K562 (cell line): ENCODE data around the gene RERE. TPM values are rescaled to one million over a fixed set of nuclear protein-coding genes. Genes with fewer than 3 reads are reported as not detected.

ENCODE experiments used
- BMI1 ChIP-seq: fragments of 150-350 bp; IDR thresholded peaks from 2 replicates; pipeline ENCODE4 v1.6.1; 2014; ENCODE audit warnings: low read length
- CBFA2T3 ChIP-seq: fragments of 450-650 bp; IDR thresholded peaks from 2 replicates; pipeline ENCODE4 v1.6.1; 2017
- FIP1L1 ChIP-seq: fragments of 200-400 bp; formaldehyde crosslinking; IDR thresholded peaks from 2 replicates; pipeline ENCODE4 v1.6.1; 2018; ENCODE audit warnings: mild to moderate bottlenecking, low read depth, low read length; ENCODE audit not compliant: poor library complexity, severe bottlenecking
- FOS ChIP-seq: IDR thresholded peaks from 3 replicates; pipeline ENCODE4 v1.6.1; 2011; ENCODE audit not compliant: insufficient read length; ENCODE audit errors: extremely low read depth
- GABPB1 ChIP-seq: sonication (generic); formaldehyde crosslinking; IDR thresholded peaks from 2 replicates; pipeline ENCODE4 v1.8.0; 2022; ENCODE audit warnings: mild to moderate bottlenecking, missing genetic modification reagents
- GTF2A2 ChIP-seq: IDR thresholded peaks from 2 replicates; pipeline ENCODE4 v1.6.1; 2016; ENCODE audit warnings: mild to moderate bottlenecking, missing genetic modification characterization, missing compliant biosample characterization
- HLTF ChIP-seq: fragments of 450-650 bp; IDR thresholded peaks from 2 replicates; pipeline ENCODE4 v1.6.1; 2016
- HNRNPL ChIP-seq: fragments of 200-400 bp; formaldehyde crosslinking; IDR thresholded peaks from 2 replicates; pipeline ENCODE4 v1.6.1; 2017; ENCODE audit warnings: low read depth, mild to moderate bottlenecking, low read length
- LARP7 ChIP-seq: fragments of 450-650 bp; IDR thresholded peaks from 2 replicates; pipeline ENCODE4 v1.6.1; 2016
- MECOM ChIP-seq: fragments of 250-450 bp; sonication (Bioruptor Pico); IDR thresholded peaks from 2 replicates; pipeline ENCODE4 v1.8.0; 2022; ENCODE audit warnings: inconsistent platforms
- MEF2A ChIP-seq: IDR thresholded peaks from 2 replicates; pipeline ENCODE4 v1.6.1; 2011; ENCODE audit warnings: low read depth, mild to moderate bottlenecking, low read length, moderate library complexity; ENCODE audit not compliant: control insufficient read depth
- MTF1 ChIP-seq: fragments of 250-450 bp; sonication (Bioruptor Pico); IDR thresholded peaks from 2 replicates; pipeline ENCODE4 v1.9.0; 2021; ENCODE audit warnings: moderate library complexity, mild to moderate bottlenecking, inconsistent platforms, borderline replicate concordance
- MYNN ChIP-seq, 2 experiments: sonication (generic); formaldehyde crosslinking in 1 of 2; IDR thresholded peaks; 2 replicates each; pipeline versions ENCODE4 v1.5.0 to v1.6.1; 2016 to 2020; ENCODE audit warnings: antibody characterized with exemption in 1 of 2, missing genetic modification reagents in 1 of 2
- NEUROD1 ChIP-seq: fragments of 150-350 bp; IDR thresholded peaks from 2 replicates; pipeline ENCODE4 v1.6.1; 2014; ENCODE audit warnings: borderline replicate concordance, low read length, low read depth; ENCODE audit not compliant: partially characterized antibody
- PML ChIP-seq: IDR thresholded peaks from 2 replicates; pipeline ENCODE4 v1.6.1; 2012; ENCODE audit warnings: low read length, inconsistent platforms
- POLR2H ChIP-seq: IDR thresholded peaks from 2 replicates; pipeline ENCODE4 v1.6.1; 2016; ENCODE audit warnings: missing genetic modification characterization, low read depth, mild to moderate bottlenecking, control low read depth, missing compliant biosample characterization, moderate library complexity
- ZNF79 ChIP-seq: fragments of 250-450 bp; sonication (Bioruptor Pico); IDR thresholded peaks from 2 replicates; pipeline ENCODE4 v1.4.0; 2020; ENCODE audit warnings: low read depth, mild to moderate bottlenecking, moderate library complexity
- polyA plus RNA-seq, 8 experiments: library from polyadenylated mRNA; depleted of rRNA in 4 of 8; stranded (reverse) in 5 of 8; unstranded in 3 of 8; fragments of >200 nt; fragmentation: Nextera tagmentation in 2 of 8; fragmentation: Illumina TruSeq in 1 of 8; extraction: Ambion mirVana in 2 of 8; extraction: Trizol in 1 of 8; gene quantifications; 2 replicates each; pipeline versions ENCODE4 v1.2.1 to v1.2.3, GENCODE V29; 2011 to 2014; ENCODE audit warnings: inconsistent platforms in 1 of 8, missing spikeins in 1 of 8
- total RNA-seq, 7 experiments: library from RNA; depleted of rRNA in 6 of 7; stranded (reverse); fragments of >200 nt in 6 of 7; fragmentation: Illumina TruSeq in 2 of 7; extraction: Trizol in 2 of 7; gene quantifications; 2 replicates each; pipeline versions ENCODE4 v1.2.1 to v1.2.3, GENCODE V29; 2011 to 2021; ENCODE audit warnings: low replicate concordance in 1 of 7
- TF ChIP-seq, protein P1 (sequence below): fragments of 250-450 bp; sonication (Bioruptor Pico); IDR thresholded peaks from 2 replicates; pipeline ENCODE4 v1.4.0; 2020
- TF ChIP-seq, protein P2 (sequence below), 2 experiments: fragments of 450-650 bp in 1 of 2; sonication (generic) in 1 of 2; formaldehyde crosslinking; conservative IDR thresholded peaks; 2 replicates each; pipeline versions ENCODE4 v1.4.0 to v1.8.1; 2020 to 2022; ENCODE audit warnings: mild to moderate bottlenecking in 1 of 2, missing genetic modification reagents in 1 of 2
- TF ChIP-seq, protein P3 (sequence below): IDR thresholded peaks from 2 replicates; pipeline ENCODE4 v1.6.1; 2011; ENCODE audit warnings: borderline replicate concordance, low read depth, mild to moderate bottlenecking, moderate library complexity, low read length; ENCODE audit not compliant: insufficient read depth, poor library complexity, severe bottlenecking

The RERE gene
- total and polyA plus RNA-seq, 9 of the 15 experiments (the other 6 are each of a cell fraction or from before 2014, with no cell fraction given) = 3.0 to 51.5 (median 13.4) TPM

DNA sequence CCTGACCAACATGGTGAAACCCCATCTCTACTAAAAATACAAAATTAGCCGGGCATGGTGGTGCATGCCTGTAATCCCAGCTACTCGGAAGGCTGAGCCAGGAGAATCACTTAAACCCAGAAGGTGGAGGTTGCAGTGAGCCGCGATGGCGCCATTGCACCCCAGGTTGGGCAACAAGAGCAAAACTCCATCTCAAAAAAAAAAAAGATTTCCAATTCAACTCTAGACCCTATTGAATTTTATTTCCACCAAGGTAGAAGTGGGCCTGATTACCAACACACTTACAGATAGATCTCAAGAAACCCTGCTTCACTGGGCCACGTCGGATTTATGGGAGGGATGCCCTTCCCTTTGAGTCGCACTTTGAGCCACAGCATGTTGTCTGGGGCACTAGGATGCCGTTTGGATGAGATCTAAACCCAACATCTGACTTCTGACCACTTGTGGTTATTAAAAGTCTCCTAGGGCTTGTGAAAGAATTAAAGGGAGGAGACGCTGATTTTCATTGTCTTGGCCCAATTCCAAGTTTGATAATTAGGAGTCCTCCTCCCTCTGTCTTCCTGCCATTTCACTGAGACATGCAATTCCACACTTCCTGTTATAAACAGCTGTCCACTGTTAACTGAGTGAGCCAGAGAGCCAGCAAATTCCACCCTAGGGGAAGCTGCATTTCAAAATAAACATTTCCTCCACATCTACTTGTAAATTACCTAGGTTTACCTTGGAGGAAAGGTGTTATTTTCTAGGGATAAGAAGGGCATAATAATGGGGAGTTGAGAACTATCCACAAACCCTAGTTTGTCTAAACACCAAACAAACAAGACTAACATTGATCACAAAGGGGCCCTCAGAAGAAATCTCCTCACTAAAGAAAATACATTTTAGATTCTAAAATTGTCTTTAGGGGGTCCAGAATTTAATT lies 5.2 kb upstream of the RERE start (continued):
- TF ChIP-seq BMI1 (no peak), FIP1L1 (no peak), MYNN (IDR thresholded peaks at IDR 0.05) (peak; percentile 75; the same call in 1 of the 2 replicates), MYNN (CRISPR knock-in tag; IDR thresholded peaks at IDR 0.05) (no peak), GTF2A2 (no peak), LARP7 (no peak), PML (no peak), HLTF (no peak), MEF2A (no peak), CBFA2T3 (peak; percentile 22; the same call in 1 of the 2 replicates), NEUROD1 (no peak), MECOM (no peak), FOS (no peak), GABPB1 (CRISPR knock-in tag) (no peak), MTF1 (no peak), POLR2H (tag) (no peak), ZNF79 (CRISPR knock-in tag) (no peak), HNRNPL (no peak)
- TF ChIP-seq, protein P1, sequence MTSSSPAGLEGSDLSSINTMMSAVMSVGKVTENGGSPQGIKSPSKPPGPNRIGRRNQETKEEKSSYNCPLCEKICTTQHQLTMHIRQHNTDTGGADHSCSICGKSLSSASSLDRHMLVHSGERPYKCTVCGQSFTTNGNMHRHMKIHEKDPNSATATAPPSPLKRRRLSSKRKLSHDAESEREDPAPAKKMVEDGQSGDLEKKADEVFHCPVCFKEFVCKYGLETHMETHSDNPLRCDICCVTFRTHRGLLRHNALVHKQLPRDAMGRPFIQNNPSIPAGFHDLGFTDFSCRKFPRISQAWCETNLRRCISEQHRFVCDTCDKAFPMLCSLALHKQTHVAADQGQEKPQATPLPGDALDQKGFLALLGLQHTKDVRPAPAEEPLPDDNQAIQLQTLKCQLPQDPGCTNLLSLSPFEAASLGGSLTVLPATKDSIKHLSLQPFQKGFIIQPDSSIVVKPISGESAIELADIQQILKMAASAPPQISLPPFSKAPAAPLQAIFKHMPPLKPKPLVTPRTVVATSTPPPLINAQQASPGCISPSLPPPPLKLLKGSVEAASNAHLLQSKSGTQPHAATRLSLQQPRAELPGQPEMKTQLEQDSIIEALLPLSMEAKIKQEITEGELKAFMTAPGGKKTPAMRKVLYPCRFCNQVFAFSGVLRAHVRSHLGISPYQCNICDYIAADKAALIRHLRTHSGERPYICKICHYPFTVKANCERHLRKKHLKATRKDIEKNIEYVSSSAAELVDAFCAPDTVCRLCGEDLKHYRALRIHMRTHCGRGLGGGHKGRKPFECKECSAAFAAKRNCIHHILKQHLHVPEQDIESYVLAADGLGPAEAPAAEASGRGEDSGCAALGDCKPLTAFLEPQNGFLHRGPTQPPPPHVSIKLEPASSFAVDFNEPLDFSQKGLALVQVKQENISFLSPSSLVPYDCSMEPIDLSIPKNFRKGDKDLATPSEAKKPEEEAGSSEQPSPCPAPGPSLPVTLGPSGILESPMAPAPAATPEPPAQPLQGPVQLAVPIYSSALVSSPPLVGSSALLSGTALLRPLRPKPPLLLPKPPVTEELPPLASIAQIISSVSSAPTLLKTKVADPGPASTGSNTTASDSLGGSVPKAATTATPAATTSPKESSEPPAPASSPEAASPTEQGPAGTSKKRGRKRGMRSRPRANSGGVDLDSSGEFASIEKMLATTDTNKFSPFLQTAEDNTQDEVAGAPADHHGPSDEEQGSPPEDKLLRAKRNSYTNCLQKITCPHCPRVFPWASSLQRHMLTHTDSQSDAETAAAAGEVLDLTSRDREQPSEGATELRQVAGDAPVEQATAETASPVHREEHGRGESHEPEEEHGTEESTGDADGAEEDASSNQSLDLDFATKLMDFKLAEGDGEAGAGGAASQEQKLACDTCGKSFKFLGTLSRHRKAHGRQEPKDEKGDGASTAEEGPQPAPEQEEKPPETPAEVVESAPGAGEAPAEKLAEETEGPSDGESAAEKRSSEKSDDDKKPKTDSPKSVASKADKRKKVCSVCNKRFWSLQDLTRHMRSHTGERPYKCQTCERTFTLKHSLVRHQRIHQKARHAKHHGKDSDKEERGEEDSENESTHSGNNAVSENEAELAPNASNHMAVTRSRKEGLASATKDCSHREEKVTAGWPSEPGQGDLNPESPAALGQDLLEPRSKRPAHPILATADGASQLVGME (CRISPR knock-in tag) = no peak
- TF ChIP-seq, protein P2, sequence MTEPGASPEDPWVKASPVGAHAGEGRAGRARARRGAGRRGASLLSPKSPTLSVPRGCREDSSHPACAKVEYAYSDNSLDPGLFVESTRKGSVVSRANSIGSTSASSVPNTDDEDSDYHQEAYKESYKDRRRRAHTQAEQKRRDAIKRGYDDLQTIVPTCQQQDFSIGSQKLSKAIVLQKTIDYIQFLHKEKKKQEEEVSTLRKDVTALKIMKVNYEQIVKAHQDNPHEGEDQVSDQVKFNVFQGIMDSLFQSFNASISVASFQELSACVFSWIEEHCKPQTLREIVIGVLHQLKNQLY (CRISPR knock-in tag; conservative IDR thresholded peaks at IDR 0.05) = no peak
- TF ChIP-seq, protein P3, sequence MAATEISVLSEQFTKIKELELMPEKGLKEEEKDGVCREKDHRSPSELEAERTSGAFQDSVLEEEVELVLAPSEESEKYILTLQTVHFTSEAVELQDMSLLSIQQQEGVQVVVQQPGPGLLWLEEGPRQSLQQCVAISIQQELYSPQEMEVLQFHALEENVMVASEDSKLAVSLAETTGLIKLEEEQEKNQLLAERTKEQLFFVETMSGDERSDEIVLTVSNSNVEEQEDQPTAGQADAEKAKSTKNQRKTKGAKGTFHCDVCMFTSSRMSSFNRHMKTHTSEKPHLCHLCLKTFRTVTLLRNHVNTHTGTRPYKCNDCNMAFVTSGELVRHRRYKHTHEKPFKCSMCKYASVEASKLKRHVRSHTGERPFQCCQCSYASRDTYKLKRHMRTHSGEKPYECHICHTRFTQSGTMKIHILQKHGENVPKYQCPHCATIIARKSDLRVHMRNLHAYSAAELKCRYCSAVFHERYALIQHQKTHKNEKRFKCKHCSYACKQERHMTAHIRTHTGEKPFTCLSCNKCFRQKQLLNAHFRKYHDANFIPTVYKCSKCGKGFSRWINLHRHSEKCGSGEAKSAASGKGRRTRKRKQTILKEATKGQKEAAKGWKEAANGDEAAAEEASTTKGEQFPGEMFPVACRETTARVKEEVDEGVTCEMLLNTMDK = no peak
